CD14-positive monocyte (primary cell): ENCODE data around the gene PRKAR1A. TPM values are rescaled to one million over a fixed set of nuclear protein-coding genes. Genes with fewer than 3 reads are reported as not detected.

Experiments used
- DNase-seq, 3 donors: peaks; one replicate each; pipeline ENCODE4 v3.0.0-alpha.2; 2011 to 2022
- H2AFZ ChIP-seq: 2 replicates; pipeline ENCODE4 v1.6.0; 2012; ENCODE audit warnings: mild to moderate bottlenecking, low read depth, low read length, inconsistent platforms; ENCODE audit not compliant: insufficient read depth, poor library complexity, severe bottlenecking
- H3K27ac ChIP-seq, 2 donors: 1 replicate in 1 of 2; 2 replicates in 1 of 2; pipeline ENCODE4 v1.5.1; 2012 to 2013; ENCODE audit warnings: low read length in 2 of 2, control low read depth in 1 of 2, inconsistent platforms in 1 of 2, low read depth in 1 of 2, mild to moderate bottlenecking in 1 of 2
- H3K27me3 ChIP-seq, 2 donors: one replicate each; pipeline versions ENCODE4 v1.6.0 to v1.6.1; 2011 to 2013; ENCODE audit warnings: low read length in 2 of 2; ENCODE audit not compliant: control insufficient read depth in 2 of 2, insufficient read depth in 2 of 2
- H3K36me3 ChIP-seq, 2 donors: replicated peaks in 1 of 2; 1 replicate in 1 of 2; 2 replicates in 1 of 2; pipeline versions ENCODE4 v1.5.1 to v1.6.1; 2012 to 2013; ENCODE audit warnings: low read length in 2 of 2, control low read depth in 1 of 2, inconsistent platforms in 1 of 2, mild to moderate bottlenecking in 1 of 2; ENCODE audit not compliant: insufficient read depth in 2 of 2, control insufficient read depth in 1 of 2
- H3K4me1 ChIP-seq, 2 donors: 1 replicate in 1 of 2; 2 replicates in 1 of 2; pipeline versions ENCODE4 v1.5.1 to v1.6.1; 2012 to 2013; ENCODE audit warnings: low read length in 2 of 2, control low read depth in 1 of 2, inconsistent platforms in 1 of 2, mild to moderate bottlenecking in 1 of 2, moderate library complexity in 1 of 2; ENCODE audit not compliant: insufficient read depth in 2 of 2, control insufficient read depth in 1 of 2
- H3K4me2 ChIP-seq: replicated peaks from 2 replicates; pipeline ENCODE3; 2012; ENCODE audit warnings: low read length, moderate library complexity, mild to moderate bottlenecking; ENCODE audit not compliant: poor library complexity, severe bottlenecking; ENCODE audit errors: extremely low read depth
- H3K4me3 ChIP-seq, 3 experiments: fragments of 200-600 bp in 1 of 3; sonication (generic) in 1 of 3; replicated peaks in 1 of 3; 1 replicate in 2 of 3; 2 replicates in 1 of 3; pipeline ENCODE4 v1.5.1; 2011 to 2013; ENCODE audit warnings: low read length in 3 of 3, mild to moderate bottlenecking in 3 of 3, control low read depth in 2 of 3, low read depth in 2 of 3, inconsistent platforms in 1 of 3, moderate library complexity in 1 of 3
- H3K79me2 ChIP-seq: 2 replicates; pipeline ENCODE4 v1.6.0; 2012; ENCODE audit warnings: mild to moderate bottlenecking, control low read depth, inconsistent platforms, low read length, moderate library complexity; ENCODE audit not compliant: insufficient read depth
- H3K9ac ChIP-seq: 2 replicates; pipeline ENCODE4 v1.6.0; 2017; ENCODE audit warnings: low read length, mild to moderate bottlenecking; ENCODE audit not compliant: insufficient read depth, poor library complexity, severe bottlenecking
- H3K9me3 ChIP-seq, 2 donors: replicated peaks in 1 of 2; 1 replicate in 1 of 2; 2 replicates in 1 of 2; pipeline versions ENCODE4 v1.5.1 to v1.6.1; 2012 to 2013; ENCODE audit warnings: low read length in 2 of 2, control low read depth in 1 of 2; ENCODE audit not compliant: control insufficient read depth in 1 of 2, insufficient read depth in 1 of 2
- H4K20me1 ChIP-seq: 2 replicates; pipeline ENCODE4 v1.6.0; 2012; ENCODE audit warnings: mild to moderate bottlenecking, low read length, control low read depth, moderate library complexity; ENCODE audit not compliant: insufficient read depth
- H3K27ac Mint-ChIP-seq, 7 donors: one replicate each; pipeline ENCODE4 v1.8.0; 2020; ENCODE audit warnings: mild to moderate bottlenecking in 7 of 7, mixed read lengths in 7 of 7, moderate library complexity in 6 of 7, inconsistent platforms in 2 of 7
- H3K27me3 Mint-ChIP-seq, 3 donors: one replicate each; pipeline ENCODE4 v1.8.0; 2021 to 2022; ENCODE audit warnings: low read depth in 3 of 3, mild to moderate bottlenecking in 3 of 3, mixed read lengths in 3 of 3, moderate library complexity in 3 of 3, inconsistent platforms in 1 of 3
- H3K36me3 Mint-ChIP-seq, 2 donors: one replicate each; pipeline ENCODE4 v1.8.0; 2020; ENCODE audit warnings: mixed read lengths in 2 of 2, inconsistent platforms in 1 of 2, mild to moderate bottlenecking in 1 of 2
- H3K4me1 Mint-ChIP-seq: one replicate; pipeline ENCODE4 v1.8.0; 2020; ENCODE audit warnings: mild to moderate bottlenecking, mixed read lengths
- H3K4me3 Mint-ChIP-seq, 2 donors: one replicate each; pipeline ENCODE4 v1.8.0; 2020; ENCODE audit warnings: mild to moderate bottlenecking in 2 of 2, mixed read lengths in 2 of 2, moderate library complexity in 1 of 2
- H3K9me3 Mint-ChIP-seq, 7 donors: one replicate each; pipeline ENCODE4 v1.8.0; 2020 to 2022; ENCODE audit warnings: mixed read lengths in 7 of 7, mild to moderate bottlenecking in 6 of 7, moderate library complexity in 6 of 7, inconsistent platforms in 2 of 7
- CTCF ChIP-seq: fragments of 200-600 bp; IDR thresholded peaks from one replicate; pipeline ENCODE4 v1.8.0; 2022; ENCODE audit warnings: antibody characterized with exemption, mild to moderate bottlenecking
- WGBS: methylation state at CpG from one replicate; pipeline ENCODE4 v1.1.5; 2013; ENCODE audit warnings: missing lambda C conversion rate; ENCODE audit not compliant: insufficient coverage; 5-methylcytosine and 5-hydroxymethylcytosine counted together
- intact Hi-C, 2 donors: fragments of 100-400 bp; cut with micrococcal nuclease; formaldehyde crosslinking; loops; one replicate each; pipeline versions ENCODE4 v1.15.0 to v1.15.1; 2023
- polyA plus RNA-seq, 3 donors: library from polyadenylated mRNA; depleted of rRNA in 1 of 3; unstranded in 2 of 3; stranded (reverse) in 1 of 3; fragments of 300-500 nt in 2 of 3; fragments of >200 nt in 1 of 3; fragmentation: Illumina TruSeq in 2 of 3; gene quantifications; 1 replicate in 2 of 3; 2 replicates in 1 of 3; pipeline ENCODE4 v1.2.3, GENCODE V29; 2012 to 2021

The PRKAR1A gene
- polyA plus RNA-seq, 3 donors = 91.9 to 436 (median 300) TPM

- Histone ChIP-seq H2AFZ (peak overlapping the region; percentile 53), H3K9ac (no peak overlapping the region), H3K36me3 (no peaks in the 10 kb centered on the region), H3K4me1 (peaks cover 48 to 57% of the 10 kb centered on the region in 2 donors), H3K27me3 (peaks cover 58 to 67% of the 10 kb centered on the region in 2 donors), H4K20me1 (no peaks in the 10 kb centered on the region), H3K4me2 (peak overlapping the region; percentile 86), H3K9me3 (peaks cover 0 to 4% of the 10 kb centered on the region in 2 donors), H3K27ac (no peak overlapping the region), H3K79me2 (no peaks in the 10 kb centered on the region), H3K4me3 (peak overlapping the region in 2 of 3 experiments; percentile 23 to 72)
- H3K4me1 Mint-ChIP-seq = peaks cover 50% of the 10 kb centered on the region
- intact Hi-C loops = loop anchor here (5.0 to 10.0 kb wide), 3 partner anchors 32 to 155 kb away; partner anchors contain the start of gene PRKAR1A (in 1 of the 2)
- peak overlapping the region; percentile 86 to 91 for H3K4me3 Mint-ChIP-seq
- DNase-seq = no peak
- WGBS = 16% methylated on average over 12 of the region's 18 CpGs
- peaks cover 15 to 38% of the 10 kb centered on the region in 2 donors for H3K36me3 Mint-ChIP-seq
- peak overlapping the region in 5 of 7 donors; percentile 63 to 93 (median 82) for H3K27ac Mint-ChIP-seq
- H3K27me3 Mint-ChIP-seq = peaks cover 49 to 67% (median 60%) of the 10 kb centered on the region in 3 donors
- H3K9me3 Mint-ChIP-seq = peaks cover 0 to 20% (median 8%) of the 10 kb centered on the region in 7 donors
- TF ChIP-seq CTCF = no peak
Measured at GRCh38 chr17:68599552-68600066, 87.4 kb downstream of the PRKAR1A start.

- H4K20me1 ChIP-seq = no peaks in the 10 kb centered on the region
- intact Hi-C loops = loop anchor here (5.0 to 10.0 kb wide), 3 partner anchors 33 to 155 kb away; partner anchors contain the start of gene PRKAR1A (in 1 of the 2)
- H3K9me3 ChIP-seq = peaks cover 0 to 4% of the 10 kb centered on the region in 2 donors
- peaks cover 42 to 50% of the 10 kb centered on the region in 2 donors for H3K4me1 ChIP-seq
- H3K4me1 Mint-ChIP-seq = peaks cover 47% of the 10 kb centered on the region
- DNase-seq = peak; percentile 12 to 46 (median 38)
- under 1% methylated on average over 88 of the region's 88 CpGs for WGBS
- H3K79me2 ChIP-seq = no peaks in the 10 kb centered on the region
- peak overlapping the region; percentile 86 to 91 for H3K4me3 Mint-ChIP-seq
- H3K4me2 ChIP-seq = peak overlapping the region; percentile 86
- peak overlapping the region in 3 of 7 donors; percentile 46 to 93 (median 82) for H3K27ac Mint-ChIP-seq
- peak overlapping the region; percentile 53 for H2AFZ ChIP-seq
- peaks cover 58 to 67% of the 10 kb centered on the region in 2 donors for H3K27me3 ChIP-seq
- peak overlapping the region; percentile 37 to 72 (median 45) for H3K4me3 ChIP-seq
- peaks cover 52 to 67% (median 60%) of the 10 kb centered on the region in 3 donors for H3K27me3 Mint-ChIP-seq
- no peak for TF ChIP-seq CTCF
- peaks cover 0 to 20% (median 8%) of the 10 kb centered on the region in 7 donors for H3K9me3 Mint-ChIP-seq
- H3K36me3 Mint-ChIP-seq = peaks cover 15 to 42% of the 10 kb centered on the region in 2 donors
- H3K9ac ChIP-seq = peak overlapping the region; percentile 21
- no peak overlapping the region for H3K27ac ChIP-seq
- no peaks in the 10 kb centered on the region for H3K36me3 ChIP-seq
Measured at GRCh38 chr17:68600067-68600930, 88.1 kb downstream of the PRKAR1A start.
